Uterine smooth muscle cell (primary cell): ENCODE measurements around the gene PPP1R1B. TPM values are rescaled to one million over a fixed set of nuclear protein-coding genes. Genes with fewer than 3 reads are reported as not detected.

Experiments
- total RNA-seq: library from RNA; depleted of rRNA; stranded (reverse); fragments of >200 nt; gene quantifications from 2 replicates; pipeline ENCODE4 v1.2.3, GENCODE V29; 2014

PPP1R1B gene
- total RNA-seq: not detected in 2 replicates

GRCh38 chr17:39626171-39627046 is at the start of gene PPP1R1B:
Gene PPP1R1B, plus strand, starts transcription at chr17:39626952. Its CDS starts 441 bp downstream, at chr17:39627393.

GRCh38 chr17:39607851-39608130 is 19.0 kb upstream of the PPP1R1B start, which contains the start of gene NEUROD2:
Gene NEUROD2, minus strand, starts transcription at chr17:39607920. Its CDS starts 1,321 bp downstream, at chr17:39606599.

GRCh38 chr17:39636927-39637736 is 10.4 kb downstream of the PPP1R1B start, which contains the start of gene STARD3:
Gene STARD3, plus strand, starts transcription at chr17:39637144. Its CDS starts 16,388 bp downstream, at chr17:39653532.

GRCh38 chr17:39664581-39665561 is 38.1 kb downstream of the PPP1R1B start, which contains the start of gene TCAP:
Gene TCAP, plus strand, starts transcription at chr17:39665349. Its CDS starts 11 bp downstream, at chr17:39665360.

DNA sequence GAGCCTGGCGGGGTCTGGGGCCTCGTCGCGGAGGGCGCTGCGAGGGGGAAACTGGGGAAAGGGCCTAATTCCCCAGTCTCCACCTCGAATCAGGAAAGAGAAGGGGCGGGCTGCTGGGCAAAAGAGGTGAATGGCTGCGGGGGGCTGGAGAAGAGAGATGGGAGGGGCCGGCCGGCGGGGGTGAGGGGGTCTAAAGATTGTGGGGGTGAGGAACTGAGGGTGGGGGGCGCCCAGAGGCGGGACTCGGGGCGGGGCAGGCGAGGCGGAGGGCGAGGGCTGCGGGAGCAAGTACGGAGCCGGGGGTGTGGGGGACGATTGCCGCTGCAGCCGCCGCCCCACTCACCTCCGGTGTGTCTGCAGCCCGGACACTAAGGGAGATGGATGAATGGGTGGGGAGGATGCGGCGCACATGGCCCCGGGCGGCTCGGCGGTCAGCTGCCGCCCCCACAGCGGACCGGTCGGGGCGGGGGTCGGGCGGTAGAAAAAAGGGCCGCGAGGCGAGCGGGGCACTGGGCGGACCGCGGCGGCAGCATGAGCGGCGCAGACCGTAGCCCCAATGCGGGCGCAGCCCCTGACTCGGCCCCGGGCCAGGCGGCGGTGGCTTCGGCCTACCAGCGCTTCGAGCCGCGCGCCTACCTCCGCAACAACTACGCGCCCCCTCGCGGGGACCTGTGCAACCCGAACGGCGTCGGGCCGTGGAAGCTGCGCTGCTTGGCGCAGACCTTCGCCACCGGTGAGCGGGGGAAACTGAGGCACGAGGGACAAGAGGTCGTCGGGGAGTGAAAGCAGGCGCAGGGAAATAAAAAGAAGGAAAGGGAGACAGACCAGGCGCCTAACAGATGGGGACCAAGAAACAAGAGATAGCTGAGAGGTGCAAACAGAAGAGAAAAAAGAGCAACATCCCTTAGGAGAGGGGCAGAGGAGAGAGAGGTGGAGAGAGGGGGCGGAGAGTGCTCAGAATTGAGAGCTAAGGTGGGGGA is 41.5 kb downstream of the PPP1R1B start, which contains the start of gene PNMT:
TSS of gene PNMT (plus strand) at position 509 of the 980 bp plus-strand sequence. CDS start at position 532, 23 bp downstream.

Other genes starting within 250 kb of the PPP1R1B start
- 13.8 and 21.4 TPM in 2 replicates for gene FBXL20, start 225.3 kb upstream of the PPP1R1B start, total RNA-seq
- 20.5 and 22.7 TPM in 2 replicates for gene MED1, start 175.7 kb upstream of the PPP1R1B start, total RNA-seq
- gene CDK12, start 165.5 kb upstream of the PPP1R1B start, total RNA-seq: 27.5 and 29.7 TPM in 2 replicates
- gene NEUROD2, start 19.0 kb upstream of the PPP1R1B start, total RNA-seq: not detected in 2 replicates
- 21.6 and 26.7 TPM in 2 replicates for gene STARD3, start 10.2 kb downstream of the PPP1R1B start, total RNA-seq
- 0.33 and 0.50 TPM in 2 replicates for gene TCAP, start 38.4 kb downstream of the PPP1R1B start, total RNA-seq
- gene PNMT, start 41.5 kb downstream of the PPP1R1B start, total RNA-seq: 0.22 TPM in 1 of 2 replicates, not detected in the other
- gene PGAP3, start 61.1 kb downstream of the PPP1R1B start, total RNA-seq: 5.9 and 10.0 TPM in 2 replicates
- gene ERBB2, start 73.1 kb downstream of the PPP1R1B start, total RNA-seq: 28.0 and 37.5 TPM in 2 replicates
- 16.8 and 18.1 TPM in 2 replicates for gene MIEN1, start 103.6 kb downstream of the PPP1R1B start, total RNA-seq
- gene GRB7, start 111.0 kb downstream of the PPP1R1B start, total RNA-seq: 0.37 and 1.00 TPM in 2 replicates
- not detected in 2 replicates for gene IKZF3, start 237.4 kb downstream of the PPP1R1B start, total RNA-seq
- gene ZPBP2, start 241.2 kb downstream of the PPP1R1B start, total RNA-seq: not detected in 2 replicates